IMR-90 (cell line): ENCODE measurements around the gene MON1A. TPM values are rescaled to one million over a fixed set of nuclear protein-coding genes. Genes with fewer than 3 reads are reported as not detected.
A peak's percentile ranks its signal among the peaks of the same experiment; 100 is the strongest.

ENCODE experiments used
- ATAC-seq: fragments of 200-7000 bp; cut with Tn5 transposase; 2 replicates; pipeline ENCODE4 v1.9.1; 2020; ENCODE audit warnings: low read depth, mild to moderate bottlenecking, moderate library complexity
- BruUV-seq: library from RNA; stranded (reverse); fragments of 400-500 nt; replicated peaks from 2 replicates; lab custom pipeline; 2021; lab: Mats Ljungman, UMichigan
- CTCF ChIA-PET: fragments of 300-600 bp; formaldehyde crosslinking; extraction: SDS; loops from one replicate; lab custom pipeline; 2021; ENCODE audit warnings: antibody characterized with exemption; lab: Yijun Ruan, JAX
- POLR2A ChIA-PET: fragments of 300-600 bp; sonication (Branson Sonifier 250); formaldehyde crosslinking; loops from one replicate; lab custom pipeline; 2022; ENCODE audit warnings: antibody characterized with exemption; ENCODE audit not compliant: unreplicated experiment; lab: Charles Lee
- DNase-seq: peaks from one replicate; pipeline ENCODE4 v3.0.0; 2013
- H2AFZ ChIP-seq: replicated peaks from 2 replicates; pipeline ENCODE3; 2013; ENCODE audit warnings: low read length, mild to moderate bottlenecking; ENCODE audit not compliant: poor library complexity
- H2AK5ac ChIP-seq: 2 replicates; pipeline ENCODE4 v1.6.1; 2013; ENCODE audit warnings: low read depth, low read length, inconsistent platforms
- H2AK9ac ChIP-seq: replicated peaks from 2 replicates; pipeline ENCODE3; 2013; ENCODE audit warnings: mild to moderate bottlenecking, low read depth, low read length, moderate library complexity; ENCODE audit not compliant: poor library complexity
- H2BK120ac ChIP-seq: 2 replicates; pipeline ENCODE4 v1.6.1; 2013; ENCODE audit warnings: low read depth, low read length, inconsistent platforms
- H2BK15ac ChIP-seq: 3 replicates; pipeline ENCODE4 v1.6.1; 2013; ENCODE audit warnings: low read depth, low read length, inconsistent platforms
- H2BK20ac ChIP-seq: 2 replicates; pipeline ENCODE4 v1.6.1; 2013; ENCODE audit warnings: low read depth, mild to moderate bottlenecking, inconsistent platforms, low read length, moderate library complexity
- H2BK5ac ChIP-seq: 2 replicates; pipeline ENCODE4 v1.6.1; 2013; ENCODE audit warnings: mild to moderate bottlenecking, low read depth, low read length, inconsistent platforms; ENCODE audit not compliant: poor library complexity, severe bottlenecking
- H3K14ac ChIP-seq: replicated peaks from 2 replicates; pipeline ENCODE4 v1.6.1; 2013; ENCODE audit warnings: low read depth, low read length, inconsistent platforms
- H3K18ac ChIP-seq: 2 replicates; pipeline ENCODE4 v1.6.1; 2013; ENCODE audit warnings: low read depth, low read length, control low read depth
- H3K23ac ChIP-seq: 2 replicates; pipeline ENCODE4 v1.6.1; 2013; ENCODE audit warnings: low read depth, low read length, inconsistent platforms
- H3K27ac ChIP-seq: 2 replicates; pipeline ENCODE4 v1.5.1; 2013; ENCODE audit warnings: mild to moderate bottlenecking, control low read depth, low read length; ENCODE audit not compliant: insufficient read depth
- H3K27me3 ChIP-seq: 2 replicates; pipeline ENCODE4 v1.6.1; 2013; ENCODE audit warnings: low read length; ENCODE audit not compliant: control insufficient read depth, insufficient read depth
- H3K36me3 ChIP-seq: 2 replicates; pipeline ENCODE4 v1.6.1; 2013; ENCODE audit warnings: low read length, mixed read lengths; ENCODE audit not compliant: control insufficient read depth, insufficient read depth
- H3K4ac ChIP-seq: 2 replicates; pipeline ENCODE4 v1.6.1; 2013; ENCODE audit warnings: low read depth, low read length, inconsistent platforms
- H3K4me1 ChIP-seq: 2 replicates; pipeline ENCODE4 v1.6.1; 2013; ENCODE audit warnings: low read length, mixed read lengths; ENCODE audit not compliant: control insufficient read depth, insufficient read depth
- H3K4me2 ChIP-seq: 2 replicates; pipeline ENCODE4 v1.6.1; 2013; ENCODE audit warnings: low read depth, mild to moderate bottlenecking, control low read depth, low read length, moderate library complexity
- H3K4me3 ChIP-seq: 2 replicates; pipeline ENCODE4 v1.5.1; 2013; ENCODE audit warnings: low read depth, mild to moderate bottlenecking, control low read depth, low read length, moderate library complexity; ENCODE audit not compliant: insufficient read depth
- H3K56ac ChIP-seq: 2 replicates; pipeline ENCODE4 v1.6.1; 2013; ENCODE audit warnings: low read length, inconsistent platforms; ENCODE audit not compliant: insufficient read depth; ENCODE audit errors: extremely low read depth
- H3K79me1 ChIP-seq, 2 experiments: 2 replicates each; pipeline ENCODE4 v1.6.1; 2013; ENCODE audit warnings: low read length in 2 of 2, inconsistent platforms in 1 of 2, low read depth in 1 of 2
- H3K9ac ChIP-seq: 2 replicates; pipeline ENCODE4 v1.6.1; 2013; ENCODE audit warnings: low read depth, low read length, control low read depth
- H3K9me1 ChIP-seq: 2 replicates; pipeline ENCODE4 v1.6.1; 2013; ENCODE audit warnings: low read length, inconsistent platforms; ENCODE audit not compliant: insufficient read depth
- H3K9me3 ChIP-seq: 2 replicates; pipeline ENCODE4 v1.6.1; 2013; ENCODE audit warnings: low read length; ENCODE audit not compliant: control insufficient read depth, insufficient read depth
- H4K20me1 ChIP-seq: 2 replicates; pipeline ENCODE4 v1.6.1; 2013; ENCODE audit warnings: low read length, inconsistent platforms; ENCODE audit not compliant: insufficient read depth
- H4K5ac ChIP-seq: 2 replicates; pipeline ENCODE4 v1.6.1; 2013; ENCODE audit warnings: mild to moderate bottlenecking, low read depth, low read length, control low read depth
- H4K8ac ChIP-seq, 2 experiments: 2 replicates each; pipeline ENCODE4 v1.6.1; 2013; ENCODE audit warnings: low read depth in 2 of 2, low read length in 2 of 2, control low read depth in 1 of 2, inconsistent platforms in 1 of 2
- H4K91ac ChIP-seq: 2 replicates; pipeline ENCODE4 v1.6.1; 2013; ENCODE audit warnings: low read depth, low read length, inconsistent platforms; ENCODE audit not compliant: insufficient read depth
- BHLHE40 ChIP-seq: fragments of 150-350 bp; IDR thresholded peaks from 2 replicates; pipeline ENCODE4 v1.6.1; 2016; ENCODE audit warnings: mild to moderate bottlenecking, low read depth, low read length
- CEBPB ChIP-seq: IDR thresholded peaks from 2 replicates; pipeline ENCODE4 v1.6.1; 2012; ENCODE audit warnings: low read depth, low read length, improper control_type of control experiment
- CHD1 ChIP-seq: IDR thresholded peaks from 2 replicates; pipeline ENCODE4 v1.6.1; 2012; ENCODE audit warnings: low read depth, low read length, improper control_type of control experiment
- FOS ChIP-seq: fragments of 150-350 bp; IDR thresholded peaks from 2 replicates; pipeline ENCODE4 v1.6.1; 2016; ENCODE audit warnings: low read depth, low read length
- MAFK ChIP-seq: IDR thresholded peaks from 2 replicates; pipeline ENCODE4 v1.6.1; 2012; ENCODE audit warnings: low read depth, low read length, improper control_type of control experiment
- MAZ ChIP-seq: IDR thresholded peaks from 2 replicates; pipeline ENCODE4 v1.6.1; 2012; ENCODE audit warnings: low read depth, mild to moderate bottlenecking, low read length, improper control_type of control experiment, moderate library complexity, borderline replicate concordance
- NFE2L2 ChIP-seq: fragments of 150-350 bp; IDR thresholded peaks from 2 replicates; pipeline ENCODE4 v1.6.1; 2016; ENCODE audit warnings: low read depth, mild to moderate bottlenecking, low read length
- POLR2A ChIP-seq: IDR thresholded peaks from 2 replicates; pipeline ENCODE4 v1.6.1; 2012; ENCODE audit warnings: mild to moderate bottlenecking, low read depth, low read length
- RAD21 ChIP-seq: IDR thresholded peaks from 2 replicates; pipeline ENCODE4 v1.6.1; 2012; ENCODE audit warnings: low read length, improper control_type of control experiment
- RCOR1 ChIP-seq: IDR thresholded peaks from 2 replicates; pipeline ENCODE4 v1.6.1; 2012; ENCODE audit warnings: mild to moderate bottlenecking, low read length, improper control_type of control experiment; ENCODE audit not compliant: insufficient replicate concordance
- RFX5 ChIP-seq: IDR thresholded peaks from 2 replicates; pipeline ENCODE4 v1.8.0; 2012; ENCODE audit warnings: low read depth, mild to moderate bottlenecking, low read length, moderate library complexity
- SMC3 ChIP-seq: fragments of 150-350 bp; IDR thresholded peaks from 2 replicates; pipeline ENCODE4 v1.6.1; 2016; ENCODE audit warnings: low read depth, mild to moderate bottlenecking, antibody characterized with exemption, low read length, moderate library complexity
- USF2 ChIP-seq: fragments of 150-350 bp; IDR thresholded peaks from 2 replicates; pipeline ENCODE4 v1.6.1; 2017; ENCODE audit warnings: mild to moderate bottlenecking, antibody characterized with exemption, low read length, low read depth
- WGBS, 2 experiments: methylation state at CpG; one replicate each; pipeline versions ENCODE4 v1.1.5 to v1.1.7; 2013; ENCODE audit warnings: missing lambda C conversion rate in 2 of 2; ENCODE audit not compliant: insufficient read length in 1 of 2; ENCODE audit errors: extremely low coverage in 2 of 2; 5-methylcytosine and 5-hydroxymethylcytosine counted together
- dilution Hi-C: fragments of 300-500 bp; cut with HindIII; formaldehyde crosslinking; loops from one replicate; pipeline ENCODE4 v1.14.3; 2018; ENCODE audit warnings: low sequenced_read_pairs; ENCODE audit not compliant: unreplicated experiment
- in situ Hi-C: fragments of 300-500 bp; cut with MboI; formaldehyde crosslinking; loops from 3 replicates; pipeline ENCODE4 v1.14.3; 2019; ENCODE audit warnings: low sequenced_read_pairs, inconsistent platforms, mixed read lengths
- intact Hi-C: fragments of 100-400 bp; cut with micrococcal nuclease; formaldehyde crosslinking; loops from 2 replicates; pipeline ENCODE4 v1.10.0; 2022
- polyA plus RNA-seq, 3 experiments: library from polyadenylated mRNA; depleted of rRNA; stranded (reverse); fragments of >200 nt; gene quantifications; 2 replicates each; pipeline ENCODE4 v1.2.3, GENCODE V29; 2012; ENCODE audit warnings: low replicate concordance in 1 of 3
- total RNA-seq: library from RNA; depleted of rRNA; stranded (reverse); fragments of >200 nt; gene quantifications from 2 replicates; pipeline ENCODE4 v1.2.3, GENCODE V29; 2012
- TF ChIP-seq, protein P1 (sequence below): conservative IDR thresholded peaks from 2 replicates; pipeline ENCODE4 v1.5.1; 2012; ENCODE audit warnings: mild to moderate bottlenecking, low read depth, low read length, improper control_type of control experiment

The MON1A gene
- total and polyA plus RNA-seq, 2 of the 4 experiments (the other 2 are of a cell fraction), result 8.2 to 13.5 TPM

GRCh38 chr3:49939858-49940666 lies 10.5 kb upstream of the MON1A start, which contains the start of gene RBM6:
TSS of gene RBM6 (plus strand) at chr3:49940150. CDS start at chr3:49962642, 22,492 bp downstream.
- Histone ChIP-seq H3K36me3 (no peaks in the 10 kb centered on the region; the same call in 1 of the 2 replicates), H3K56ac (peak within 1 kb of the TSS; percentile 76), H3K14ac (peak within 1 kb of the TSS; percentile 89), H2AFZ (peak within 1 kb of the TSS; percentile 97), H3K4me3 (peak within 1 kb of the TSS; percentile 80), H3K9ac (peak within 1 kb of the TSS; percentile 97), H3K18ac (peak within 1 kb of the TSS; percentile 70), H2AK5ac (peak within 1 kb of the TSS; percentile 77), H2AK9ac (peak within 1 kb of the TSS; percentile 94), H3K79me1 (peaks cover 4 to 22% of the 10 kb centered on the region in 2 experiments; a peak in 2 of 4 replicates), H3K23ac (peak within 1 kb of the TSS; percentile 96), H3K9me1 (peaks cover 7% of the 10 kb centered on the region), H4K5ac (peak within 1 kb of the TSS; percentile 75), H2BK120ac (peak within 1 kb of the TSS; percentile 72; the same call in 1 of the 2 replicates), H2BK20ac (peak within 1 kb of the TSS; percentile 45; the same call in 1 of the 2 replicates), H4K8ac (peak within 1 kb of the TSS; percentile 70 to 93), H3K9me3 (no peaks in the 10 kb centered on the region), H3K4me1 (peaks cover 4% of the 10 kb centered on the region; the same call in 1 of the 2 replicates), H2BK5ac (peak within 1 kb of the TSS; percentile 91), H3K27me3 (no peaks in the 10 kb centered on the region), H4K91ac (peak within 1 kb of the TSS; percentile 94), H2BK15ac (peak within 1 kb of the TSS; percentile 22; the same call in 1 of the 3 replicates), H3K4ac (peak within 1 kb of the TSS; percentile 92), H4K20me1 (peaks cover 29% of the 10 kb centered on the region), H3K4me2 (peak within 1 kb of the TSS; percentile 100), H3K27ac (peak within 1 kb of the TSS; percentile 93)
- in situ Hi-C loops (no loop called here), dilution Hi-C loops (no loop called here), intact Hi-C loops (loop anchor here (5.0 kb wide), 1 partner anchor 147 kb away; the partner anchor contains the start of gene RBM5)
- ChIA-PET CTCF (no interaction called here), POLR2A (interaction anchor here (1.2 kb wide), 1 partner anchor 10 kb away, joined by 4 read pairs; the partner anchor contains the start of gene MON1A)
- no TSS peak for BruUV-seq
- ATAC-seq (peak; percentile 98), DNase-seq (peak; percentile 97)
- 0% methylated on average over 38 of the region's 74 CpGs; no CpG with 5 or more reads in 1 of the 2 experiments for WGBS, 2 experiments
- TF ChIP-seq SMC3, result no peak
- TF ChIP-seq RCOR1, result no peak
- TF ChIP-seq MAZ, result peak; percentile 62; the same call in 1 of the 2 replicates
- no peak for TF ChIP-seq CHD1
- peak; percentile 92 for TF ChIP-seq POLR2A
- TF ChIP-seq, protein P1, sequence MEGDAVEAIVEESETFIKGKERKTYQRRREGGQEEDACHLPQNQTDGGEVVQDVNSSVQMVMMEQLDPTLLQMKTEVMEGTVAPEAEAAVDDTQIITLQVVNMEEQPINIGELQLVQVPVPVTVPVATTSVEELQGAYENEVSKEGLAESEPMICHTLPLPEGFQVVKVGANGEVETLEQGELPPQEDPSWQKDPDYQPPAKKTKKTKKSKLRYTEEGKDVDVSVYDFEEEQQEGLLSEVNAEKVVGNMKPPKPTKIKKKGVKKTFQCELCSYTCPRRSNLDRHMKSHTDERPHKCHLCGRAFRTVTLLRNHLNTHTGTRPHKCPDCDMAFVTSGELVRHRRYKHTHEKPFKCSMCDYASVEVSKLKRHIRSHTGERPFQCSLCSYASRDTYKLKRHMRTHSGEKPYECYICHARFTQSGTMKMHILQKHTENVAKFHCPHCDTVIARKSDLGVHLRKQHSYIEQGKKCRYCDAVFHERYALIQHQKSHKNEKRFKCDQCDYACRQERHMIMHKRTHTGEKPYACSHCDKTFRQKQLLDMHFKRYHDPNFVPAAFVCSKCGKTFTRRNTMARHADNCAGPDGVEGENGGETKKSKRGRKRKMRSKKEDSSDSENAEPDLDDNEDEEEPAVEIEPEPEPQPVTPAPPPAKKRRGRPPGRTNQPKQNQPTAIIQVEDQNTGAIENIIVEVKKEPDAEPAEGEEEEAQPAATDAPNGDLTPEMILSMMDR, result no peak
- TF ChIP-seq RFX5, result no peak
- peak; percentile 74 for TF ChIP-seq BHLHE40
- TF ChIP-seq NFE2L2, result no peak
- TF ChIP-seq CEBPB, result no peak
- TF ChIP-seq RAD21, result no peak
- no peak for TF ChIP-seq MAFK
- TF ChIP-seq USF2, result peak; percentile 91
- no peak for TF ChIP-seq FOS
